Endodermal cell (in vitro differentiated cells): ENCODE measurements around the gene DTX1. TPM values are rescaled to one million over a fixed set of nuclear protein-coding genes. Genes with fewer than 3 reads are reported as not detected.
A peak's percentile ranks its signal among the peaks of the same experiment; 100 is the strongest.

Experiments used
- DNase-seq: peaks from one replicate; pipeline ENCODE4 v3.0.0-alpha.2; 2017
- H3K27ac ChIP-seq: 2 replicates; pipeline ENCODE4 v1.5.1; 2013; ENCODE audit warnings: mild to moderate bottlenecking, low read depth, low read length, moderate library complexity
- H3K27me3 ChIP-seq: 2 replicates; pipeline ENCODE4 v1.6.1; 2013; ENCODE audit warnings: mild to moderate bottlenecking, low read length, moderate library complexity; ENCODE audit not compliant: insufficient read depth, control insufficient read depth, poor library complexity, severe bottlenecking
- H3K36me3 ChIP-seq: 2 replicates; pipeline ENCODE4 v1.7.0; 2013; ENCODE audit warnings: mild to moderate bottlenecking, low read length, moderate library complexity; ENCODE audit not compliant: control insufficient read depth, insufficient read depth
- H3K4me1 ChIP-seq: one replicate; pipeline ENCODE4 v1.7.0; 2013; ENCODE audit warnings: low read length; ENCODE audit not compliant: control insufficient read depth, insufficient read depth
- H3K4me3 ChIP-seq: 2 replicates; pipeline ENCODE4 v1.5.1; 2013; ENCODE audit warnings: mild to moderate bottlenecking, low read length, moderate library complexity
- H3K9ac ChIP-seq: 2 replicates; pipeline ENCODE4 v1.6.1; 2013; ENCODE audit warnings: mild to moderate bottlenecking, low read length, moderate library complexity; ENCODE audit not compliant: poor library complexity, severe bottlenecking; ENCODE audit errors: extremely low read depth
- H3K9me3 ChIP-seq: 2 replicates; pipeline ENCODE4 v1.6.1; 2013; ENCODE audit warnings: mild to moderate bottlenecking, low read length, moderate library complexity; ENCODE audit not compliant: control insufficient read depth
- H3K27ac Mint-ChIP-seq: 2 replicates; pipeline ENCODE4 v1.8.0; 2020; ENCODE audit warnings: mixed read lengths
- H3K27me3 Mint-ChIP-seq: 2 replicates; pipeline ENCODE4 v1.8.0; 2021; ENCODE audit warnings: mild to moderate bottlenecking, mixed read lengths; ENCODE audit not compliant: insufficient read depth
- H3K36me3 Mint-ChIP-seq: 2 replicates; pipeline ENCODE4 v1.8.0; 2020; ENCODE audit warnings: low read depth, mixed read lengths
- H3K4me1 Mint-ChIP-seq: 2 replicates; pipeline ENCODE4 v1.8.0; 2020; ENCODE audit warnings: mixed read lengths
- H3K4me3 Mint-ChIP-seq: 2 replicates; pipeline ENCODE4 v1.8.0; 2020; ENCODE audit warnings: mild to moderate bottlenecking, moderate library complexity, mixed read lengths
- H3K9me3 Mint-ChIP-seq: 2 replicates; pipeline ENCODE4 v1.8.0; 2020; ENCODE audit warnings: mild to moderate bottlenecking, mixed read lengths
- CTCF ChIP-seq: fragments of 200-600 bp; sonication (generic); conservative IDR thresholded peaks from 2 replicates; pipeline ENCODE4 v1.5.0; 2021; ENCODE audit warnings: antibody characterized with exemption, mild to moderate bottlenecking
- WGBS, 2 experiments: methylation state at CpG; one replicate each; pipeline versions ENCODE4 v1.1.5 to v1.1.7; 2013; ENCODE audit warnings: missing lambda C conversion rate in 2 of 2, mixed read lengths in 1 of 2; ENCODE audit not compliant: insufficient coverage in 1 of 2, insufficient read length in 1 of 2; 5-methylcytosine and 5-hydroxymethylcytosine counted together
- total RNA-seq, 2 donors: library from RNA; stranded (reverse); fragmentation: NEBNext Ultra II Directional in 1 of 2; extraction: Animal tissue kit (Norgen Biotek cat#: 25700) in 1 of 2; gene quantifications; 2 replicates in 1 of 2; 3 replicates in 1 of 2; pipeline ENCODE4 v1.2.1, GENCODE V29; 2021

The DTX1 gene
- total RNA-seq, 2 donors from 2014 or later, result 3.3 to 4.9 TPM

- no peaks in the 10 kb centered on the region for H3K36me3 Mint-ChIP-seq
- no peaks in the 10 kb centered on the region for H3K9me3 Mint-ChIP-seq
- 63 to 71% methylated on average over 2 to 9 of the region's 9 CpGs for WGBS, 2 experiments
- H3K27ac Mint-ChIP-seq, result no peak overlapping the region
- Histone ChIP-seq H3K4me1 (no peaks in the 10 kb centered on the region), H3K36me3 (no peaks in the 10 kb centered on the region), H3K27ac (no peak overlapping the region), H3K9ac (no peak overlapping the region), H3K27me3 (peaks cover 8% of the 10 kb centered on the region), H3K4me3 (no peak overlapping the region), H3K9me3 (no peaks in the 10 kb centered on the region)
- TF ChIP-seq CTCF, result no peak
- H3K4me3 Mint-ChIP-seq, result no peak overlapping the region
- H3K27me3 Mint-ChIP-seq, result peaks cover 10% of the 10 kb centered on the region
- DNase-seq, result no peak
- H3K4me1 Mint-ChIP-seq, result no peaks in the 10 kb centered on the region
These were observed 72.5 kb downstream of the DTX1 start for GRCh38 chr12:113128802-113129663.

- Mint-ChIP-seq H3K4me3 (no peak overlapping the region), H3K36me3 (no peaks in the 10 kb centered on the region), H3K4me1 (no peaks in the 10 kb centered on the region), H3K9me3 (no peaks in the 10 kb centered on the region), H3K27ac (no peak overlapping the region), H3K27me3 (peaks cover 16% of the 10 kb centered on the region)
- H3K9ac ChIP-seq, result no peak overlapping the region
- H3K4me1 ChIP-seq, result no peaks in the 10 kb centered on the region
- H3K36me3 ChIP-seq, result no peaks in the 10 kb centered on the region
- no peak overlapping the region for H3K4me3 ChIP-seq
- DNase-seq, result no peak
- H3K27ac ChIP-seq, result no peak overlapping the region
- 87 to 93% methylated on average over 3 to 17 of the region's 17 CpGs for WGBS, 2 experiments
- H3K9me3 ChIP-seq, result no peaks in the 10 kb centered on the region
- peaks cover 16% of the 10 kb centered on the region for H3K27me3 ChIP-seq
- TF ChIP-seq CTCF, result no peak
These were observed 73.3 kb downstream of the DTX1 start for GRCh38 chr12:113129664-113130456.

GRCh38 chr12:113130457-113131135, 74.1 kb downstream of the DTX1 start:
- peaks cover 19% of the 10 kb centered on the region for H3K27me3 ChIP-seq
- H3K4me3 ChIP-seq, result no peak overlapping the region
- H3K27me3 Mint-ChIP-seq, result peaks cover 23% of the 10 kb centered on the region
- no peaks in the 10 kb centered on the region for H3K36me3 ChIP-seq
- peak; percentile 93 for DNase-seq
- H3K4me3 Mint-ChIP-seq, result no peak overlapping the region
- peak; percentile 72 for TF ChIP-seq CTCF
- H3K9me3 Mint-ChIP-seq, result no peaks in the 10 kb centered on the region
- H3K9me3 ChIP-seq, result no peaks in the 10 kb centered on the region
- H3K4me1 ChIP-seq, result no peaks in the 10 kb centered on the region
- H3K27ac ChIP-seq, result no peak overlapping the region
- WGBS, 2 experiments, result 60 to 92% methylated on average over 9 to 17 of the region's 18 CpGs
- no peaks in the 10 kb centered on the region for H3K36me3 Mint-ChIP-seq
- no peak overlapping the region for H3K9ac ChIP-seq
- no peak overlapping the region for H3K27ac Mint-ChIP-seq
- no peaks in the 10 kb centered on the region for H3K4me1 Mint-ChIP-seq
